Liver (tissue), 9 donors: ENCODE data around the gene ACMSD. TPM values are rescaled to one million over a fixed set of nuclear protein-coding genes. Genes with fewer than 3 reads are reported as not detected.
"Not testable (repeated sequence)": the region's sequence is repeated elsewhere in the genome, so short reads cannot be mapped to it uniquely, and the experiment has no call there.

Source experiments
- DNase-seq: peaks from one replicate; pipeline ENCODE4 v3.0.0-alpha.2; 2017; ENCODE audit warnings: low spot score
- H3K27ac ChIP-seq, 2 donors: one replicate each; pipeline ENCODE4 v1.7.0; 2013; ENCODE audit warnings: inconsistent platforms in 2 of 2, low read length in 2 of 2, control low read depth in 1 of 2, low read depth in 1 of 2, mild to moderate bottlenecking in 1 of 2
- H3K27me3 ChIP-seq, 4 donors: one replicate each; pipeline versions ENCODE4 v1.6.1 to v1.7.0; 2013; ENCODE audit warnings: low read length in 3 of 4, inconsistent platforms in 1 of 4, mild to moderate bottlenecking in 1 of 4, moderate library complexity in 1 of 4; ENCODE audit not compliant: control insufficient read depth in 4 of 4, insufficient read depth in 4 of 4
- H3K36me3 ChIP-seq, 4 donors: one replicate each; pipeline versions ENCODE4 v1.6.1 to v1.7.0; 2013; ENCODE audit warnings: low read length in 3 of 4, mild to moderate bottlenecking in 3 of 4, low read depth in 1 of 4, moderate library complexity in 1 of 4; ENCODE audit not compliant: control insufficient read depth in 4 of 4, insufficient read depth in 3 of 4
- H3K4me1 ChIP-seq, 4 donors: one replicate each; pipeline versions ENCODE4 v1.6.1 to v1.7.0; 2013; ENCODE audit warnings: low read length in 3 of 4, mild to moderate bottlenecking in 3 of 4, moderate library complexity in 1 of 4; ENCODE audit not compliant: control insufficient read depth in 4 of 4, insufficient read depth in 4 of 4
- H3K4me3 ChIP-seq, 3 donors: one replicate each; pipeline versions ENCODE4 v1.6.1 to v1.7.0; 2013; ENCODE audit warnings: low read length in 3 of 3, control low read depth in 1 of 3, low read depth in 1 of 3, mild to moderate bottlenecking in 1 of 3
- H3K9ac ChIP-seq, 2 donors: one replicate each; pipeline ENCODE4 v1.7.0; 2013; ENCODE audit warnings: low read length in 2 of 2, mild to moderate bottlenecking in 2 of 2, moderate library complexity in 2 of 2, control low read depth in 1 of 2, low read depth in 1 of 2
- H3K9me3 ChIP-seq, 4 donors: one replicate each; pipeline versions ENCODE4 v1.6.1 to v1.7.0; 2013; ENCODE audit warnings: low read length in 3 of 4; ENCODE audit not compliant: control insufficient read depth in 4 of 4
- EGR1 ChIP-seq, 2 donors: IDR thresholded peaks; 2 replicates each; pipeline ENCODE4 v1.6.1; 2016 to 2018; ENCODE audit warnings: antibody characterized with exemption in 2 of 2, low read depth in 2 of 2
- FOXA1 ChIP-seq: IDR thresholded peaks from 2 replicates; pipeline ENCODE4 v1.6.1; 2016; ENCODE audit warnings: antibody characterized with exemption
- GABPA ChIP-seq, 2 donors: IDR thresholded peaks in 1 of 2; conservative IDR thresholded peaks in 1 of 2; 2 replicates each; pipeline ENCODE4 v1.6.1; 2016; ENCODE audit warnings: antibody characterized with exemption in 2 of 2, mild to moderate bottlenecking in 1 of 2, moderate library complexity in 1 of 2
- HNF4A ChIP-seq, 2 donors: conservative IDR thresholded peaks; 2 replicates each; pipeline ENCODE4 v1.6.1; 2016; ENCODE audit warnings: antibody characterized with exemption in 2 of 2, mild to moderate bottlenecking in 2 of 2
- MAX ChIP-seq: IDR thresholded peaks from 2 replicates; pipeline ENCODE4 v1.6.1; 2016; ENCODE audit warnings: antibody characterized with exemption
- NR2F2 ChIP-seq: IDR thresholded peaks from 2 replicates; pipeline ENCODE4 v1.6.1; 2016; ENCODE audit warnings: antibody characterized with exemption
- REST ChIP-seq: IDR thresholded peaks from 2 replicates; pipeline ENCODE4 v1.6.1; 2016; ENCODE audit warnings: antibody characterized with exemption, mild to moderate bottlenecking
- RXRA ChIP-seq, 2 donors: IDR thresholded peaks; 2 replicates each; pipeline ENCODE4 v1.6.1; 2017 to 2018; ENCODE audit warnings: antibody characterized with exemption in 2 of 2, mild to moderate bottlenecking in 1 of 2
- TAF1 ChIP-seq: conservative IDR thresholded peaks from 2 replicates; pipeline ENCODE4 v1.6.1; 2016; ENCODE audit warnings: antibody characterized with exemption, mild to moderate bottlenecking
- WGBS: extraction: QIAGEN DNeasy Blood & Tissue Kit; methylation state at CpG from one replicate; pipeline ENCODE4 v1.1.7; 2013; 5-methylcytosine and 5-hydroxymethylcytosine counted together
- polyA plus RNA-seq, 2 donors: library from polyadenylated mRNA; stranded (reverse) in 1 of 2; unstranded in 1 of 2; fragments of 200-250 nt in 1 of 2; fragments of >200 nt in 1 of 2; fragmentation: Nextera tagmentation in 1 of 2; extraction: Ambion mirVana in 1 of 2; gene quantifications; one replicate each; pipeline versions ENCODE4 v1.2.1 to v1.2.3, GENCODE V29; 2013 to 2015
- total RNA-seq, 2 donors: library from RNA; depleted of rRNA; stranded (reverse); fragments of >200 nt; gene quantifications; one replicate each; pipeline ENCODE4 v1.2.3, GENCODE V29; 2014
- TF ChIP-seq, protein P1 (sequence below): IDR thresholded peaks from 2 replicates; pipeline ENCODE4 v1.6.1; 2016; ENCODE audit warnings: antibody characterized with exemption
- donor health status: healthy.
- donor health status: healthy.
- donor health status: healthy.
- donor health status: healthy.
- donor health status: healthy.

ACMSD gene
- total and polyA plus RNA-seq, 4 donors = 11.9 to 91.4 (median 75.8) TPM

- Histone ChIP-seq H3K9ac (no peak overlapping the region), H3K4me1 (peaks cover 0 to 20% (median 15%) of the 10 kb centered on the region in 4 donors), H3K27me3 (no peaks in the 10 kb centered on the region), H3K27ac (peak overlapping the region; percentile 72 to 79), H3K36me3 (no peaks in the 10 kb centered on the region), H3K9me3 (no peaks in the 10 kb centered on the region), H3K4me3 (peak overlapping the region in 1 of 3 donors; percentile 9)
- 51% methylated on average over 2 of the region's 2 CpGs for WGBS
- DNase-seq = no peak
- peak in 1 of 2 donors; percentile 35 for TF ChIP-seq RXRA (IDR thresholded peaks at IDR 0.05)
- TF ChIP-seq REST = no peak
- TF ChIP-seq NR2F2 = peak; percentile 4
- no peak for TF ChIP-seq FOXA1
- TF ChIP-seq HNF4A (conservative IDR thresholded peaks at IDR 0.05) = peak; percentile 11 to 28
- TF ChIP-seq GABPA (IDR thresholded peaks at IDR 0.05 in 1 of 2, conservative IDR thresholded peaks at IDR 0.05 in 1 of 2) = no peak
These were observed 14.6 kb upstream of the ACMSD start for GRCh38 chr2:134823832-134824231.

DNA sequence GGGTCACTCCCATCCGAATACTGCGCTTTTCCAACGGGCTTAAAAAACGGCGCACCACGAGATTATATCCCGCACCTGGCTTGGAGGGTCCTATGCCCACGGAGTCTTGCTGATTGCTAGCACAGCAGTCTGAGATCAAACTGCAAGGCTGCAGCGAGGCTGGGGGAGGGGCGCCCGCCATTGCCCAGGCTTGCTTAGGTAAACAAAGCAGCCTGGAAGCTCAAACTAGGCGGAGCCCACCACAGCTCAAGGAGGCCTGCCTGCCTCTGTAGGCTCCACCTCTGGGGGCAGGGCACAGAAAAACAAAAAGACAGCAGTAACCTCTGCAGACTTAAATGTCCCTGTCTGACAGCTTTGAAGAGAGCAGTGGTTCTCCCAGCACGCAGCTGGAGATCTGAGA is 12.7 kb upstream of the ACMSD start:
- H3K4me3 ChIP-seq, H3K36me3 ChIP-seq, H3K9ac ChIP-seq, H3K9me3 ChIP-seq, H3K27ac ChIP-seq, DNase-seq, H3K27me3 ChIP-seq: not testable (repeated sequence)
- H3K4me1 ChIP-seq = peaks cover 0 to 20% (median 15%) of the 10 kb centered on the region in 4 donors
- 82% methylated on average over 13 of the region's 13 CpGs for WGBS

DNA sequence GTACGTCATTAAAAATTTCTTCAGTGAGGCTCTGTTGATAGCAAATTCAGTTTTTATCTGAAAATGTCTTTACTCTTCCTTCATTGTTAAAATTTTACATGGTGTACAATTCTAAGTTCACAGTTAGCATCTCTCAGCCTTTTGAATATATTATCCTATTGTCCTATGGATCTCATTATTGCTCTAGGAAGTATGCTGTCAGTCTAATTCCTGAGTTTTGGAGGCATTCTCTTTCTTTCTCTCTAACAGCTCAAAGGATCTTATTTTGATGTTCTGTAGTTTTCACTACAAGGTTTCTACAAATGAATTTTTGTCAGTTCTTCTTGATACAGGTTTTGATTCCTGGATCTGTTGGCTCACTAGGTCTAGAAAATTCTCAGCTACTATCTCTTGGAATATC is 2.9 kb upstream of the ACMSD start:
- Histone ChIP-seq H3K27me3 (no peaks in the 10 kb centered on the region), H3K4me3 (no peak overlapping the region), H3K9me3 (peaks cover 0 to 6% (median 0%) of the 10 kb centered on the region in 4 donors), H3K4me1 (peaks cover 0 to 21% (median 11%) of the 10 kb centered on the region in 4 donors), H3K27ac (no peak overlapping the region), H3K9ac (no peak overlapping the region), H3K36me3 (no peaks in the 10 kb centered on the region)
- no peak for DNase-seq
- TF ChIP-seq EGR1 (IDR thresholded peaks at IDR 0.05; ENCODE audit: low read depth in 2 of 2) (no peak), FOXA1 (no peak), RXRA (IDR thresholded peaks at IDR 0.05) (no peak), TAF1 (no peak), HNF4A (conservative IDR thresholded peaks at IDR 0.05) (no peak), MAX (no peak)
- TF ChIP-seq, protein P1, sequence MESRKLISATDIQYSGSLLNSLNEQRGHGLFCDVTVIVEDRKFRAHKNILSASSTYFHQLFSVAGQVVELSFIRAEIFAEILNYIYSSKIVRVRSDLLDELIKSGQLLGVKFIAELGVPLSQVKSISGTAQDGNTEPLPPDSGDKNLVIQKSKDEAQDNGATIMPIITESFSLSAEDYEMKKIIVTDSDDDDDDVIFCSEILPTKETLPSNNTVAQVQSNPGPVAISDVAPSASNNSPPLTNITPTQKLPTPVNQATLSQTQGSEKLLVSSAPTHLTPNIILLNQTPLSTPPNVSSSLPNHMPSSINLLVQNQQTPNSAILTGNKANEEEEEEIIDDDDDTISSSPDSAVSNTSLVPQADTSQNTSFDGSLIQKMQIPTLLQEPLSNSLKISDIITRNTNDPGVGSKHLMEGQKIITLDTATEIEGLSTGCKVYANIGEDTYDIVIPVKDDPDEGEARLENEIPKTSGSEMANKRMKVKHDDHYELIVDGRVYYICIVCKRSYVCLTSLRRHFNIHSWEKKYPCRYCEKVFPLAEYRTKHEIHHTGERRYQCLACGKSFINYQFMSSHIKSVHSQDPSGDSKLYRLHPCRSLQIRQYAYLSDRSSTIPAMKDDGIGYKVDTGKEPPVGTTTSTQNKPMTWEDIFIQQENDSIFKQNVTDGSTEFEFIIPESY = no peak
- 97% methylated on average over 1 of the region's 1 CpG for WGBS
